IMR-90 (cell line): ENCODE results near the gene MYD88.

Experiments
- MAFK ChIP-seq: IDR thresholded peaks from 2 replicates; pipeline ENCODE4 v1.6.1; 2012; ENCODE audit warnings: low read depth, low read length, improper control_type of control experiment
- POLR2A ChIP-seq: IDR thresholded peaks from 2 replicates; pipeline ENCODE4 v1.6.1; 2012; ENCODE audit warnings: mild to moderate bottlenecking, low read depth, low read length
- TF ChIP-seq, protein P1 (sequence below): conservative IDR thresholded peaks from 2 replicates; pipeline ENCODE4 v1.5.1; 2012; ENCODE audit warnings: mild to moderate bottlenecking, low read depth, low read length, improper control_type of control experiment

DNA sequence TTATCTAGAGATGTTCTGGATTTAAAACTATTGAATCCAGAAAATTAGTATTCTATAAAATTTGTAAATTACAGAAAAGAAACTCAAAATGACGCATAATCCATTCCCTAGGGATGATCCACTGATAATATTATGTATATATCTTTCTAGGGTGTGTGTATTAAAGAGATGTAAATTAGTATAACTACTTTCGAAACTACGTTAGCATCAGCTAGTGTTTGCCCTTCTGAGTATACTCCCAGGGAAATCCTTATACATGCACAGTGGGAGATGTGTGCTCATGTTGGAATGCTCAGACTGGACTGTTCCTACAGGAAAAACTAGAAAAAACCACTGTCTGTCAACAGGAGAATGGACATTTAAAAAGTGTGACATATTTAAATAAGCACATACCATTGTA lies 38.0 kb upstream of the MYD88 start:
- TF ChIP-seq, protein P1, sequence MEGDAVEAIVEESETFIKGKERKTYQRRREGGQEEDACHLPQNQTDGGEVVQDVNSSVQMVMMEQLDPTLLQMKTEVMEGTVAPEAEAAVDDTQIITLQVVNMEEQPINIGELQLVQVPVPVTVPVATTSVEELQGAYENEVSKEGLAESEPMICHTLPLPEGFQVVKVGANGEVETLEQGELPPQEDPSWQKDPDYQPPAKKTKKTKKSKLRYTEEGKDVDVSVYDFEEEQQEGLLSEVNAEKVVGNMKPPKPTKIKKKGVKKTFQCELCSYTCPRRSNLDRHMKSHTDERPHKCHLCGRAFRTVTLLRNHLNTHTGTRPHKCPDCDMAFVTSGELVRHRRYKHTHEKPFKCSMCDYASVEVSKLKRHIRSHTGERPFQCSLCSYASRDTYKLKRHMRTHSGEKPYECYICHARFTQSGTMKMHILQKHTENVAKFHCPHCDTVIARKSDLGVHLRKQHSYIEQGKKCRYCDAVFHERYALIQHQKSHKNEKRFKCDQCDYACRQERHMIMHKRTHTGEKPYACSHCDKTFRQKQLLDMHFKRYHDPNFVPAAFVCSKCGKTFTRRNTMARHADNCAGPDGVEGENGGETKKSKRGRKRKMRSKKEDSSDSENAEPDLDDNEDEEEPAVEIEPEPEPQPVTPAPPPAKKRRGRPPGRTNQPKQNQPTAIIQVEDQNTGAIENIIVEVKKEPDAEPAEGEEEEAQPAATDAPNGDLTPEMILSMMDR, result no peak
- TF ChIP-seq MAFK (no peak), POLR2A (no peak)
